NCI-H524 (cell line): ENCODE results near the gene GDPD5.

Source experiments
- DNase-seq, 2 experiments: peaks; one replicate each; lab custom pipeline; 2025; lab: John Stamatoyannopoulos, UW

The GDPD5 gene, protein sequence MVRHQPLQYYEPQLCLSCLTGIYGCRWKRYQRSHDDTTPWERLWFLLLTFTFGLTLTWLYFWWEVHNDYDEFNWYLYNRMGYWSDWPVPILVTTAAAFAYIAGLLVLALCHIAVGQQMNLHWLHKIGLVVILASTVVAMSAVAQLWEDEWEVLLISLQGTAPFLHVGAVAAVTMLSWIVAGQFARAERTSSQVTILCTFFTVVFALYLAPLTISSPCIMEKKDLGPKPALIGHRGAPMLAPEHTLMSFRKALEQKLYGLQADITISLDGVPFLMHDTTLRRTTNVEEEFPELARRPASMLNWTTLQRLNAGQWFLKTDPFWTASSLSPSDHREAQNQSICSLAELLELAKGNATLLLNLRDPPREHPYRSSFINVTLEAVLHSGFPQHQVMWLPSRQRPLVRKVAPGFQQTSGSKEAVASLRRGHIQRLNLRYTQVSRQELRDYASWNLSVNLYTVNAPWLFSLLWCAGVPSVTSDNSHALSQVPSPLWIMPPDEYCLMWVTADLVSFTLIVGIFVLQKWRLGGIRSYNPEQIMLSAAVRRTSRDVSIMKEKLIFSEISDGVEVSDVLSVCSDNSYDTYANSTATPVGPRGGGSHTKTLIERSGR

DNA sequence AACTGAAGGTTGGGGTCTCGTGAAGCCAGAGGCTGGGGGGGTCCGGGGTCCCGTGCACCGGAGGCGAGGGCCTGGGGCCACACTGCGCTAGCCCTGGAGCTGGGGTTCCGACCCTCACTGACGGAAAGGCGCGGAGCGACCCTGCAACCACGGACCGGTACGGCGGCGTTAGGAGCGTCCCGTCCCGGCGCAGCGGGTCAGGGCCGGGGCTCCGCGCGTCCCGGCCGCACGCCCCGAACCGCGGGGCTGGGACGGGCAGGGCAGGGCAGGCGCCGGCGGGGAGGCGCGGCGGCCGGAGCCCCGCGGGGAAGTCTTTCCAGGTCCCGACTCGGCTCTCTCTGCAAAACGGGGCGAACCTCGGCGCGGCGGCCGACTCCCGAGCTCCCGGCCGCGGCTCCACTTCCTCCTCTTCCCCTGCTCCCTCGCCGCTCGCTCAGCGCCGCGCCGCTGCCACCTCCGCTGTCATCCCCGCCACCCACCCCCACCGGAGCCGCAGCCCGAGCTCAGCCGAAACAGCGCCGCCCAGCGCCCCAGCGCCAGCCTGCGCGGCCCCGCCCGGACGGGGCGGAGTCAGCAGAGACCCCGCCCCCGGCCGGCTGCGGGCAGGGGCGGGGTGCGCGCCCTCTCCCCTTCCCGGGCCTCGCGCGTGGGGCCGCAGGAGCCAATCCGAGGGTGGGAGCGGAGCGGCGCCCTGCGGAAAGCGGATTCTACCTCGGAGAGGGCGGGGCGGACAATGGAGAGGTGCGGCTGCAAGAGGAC, at the start of gene GDPD5:
GDPD5 (minus strand) TSS at position 509 of the 759 bp plus-strand sequence. CDS start 48,206 bp downstream, outside the sequence.
- peak; percentile 67 to 88 for DNase-seq

DNA sequence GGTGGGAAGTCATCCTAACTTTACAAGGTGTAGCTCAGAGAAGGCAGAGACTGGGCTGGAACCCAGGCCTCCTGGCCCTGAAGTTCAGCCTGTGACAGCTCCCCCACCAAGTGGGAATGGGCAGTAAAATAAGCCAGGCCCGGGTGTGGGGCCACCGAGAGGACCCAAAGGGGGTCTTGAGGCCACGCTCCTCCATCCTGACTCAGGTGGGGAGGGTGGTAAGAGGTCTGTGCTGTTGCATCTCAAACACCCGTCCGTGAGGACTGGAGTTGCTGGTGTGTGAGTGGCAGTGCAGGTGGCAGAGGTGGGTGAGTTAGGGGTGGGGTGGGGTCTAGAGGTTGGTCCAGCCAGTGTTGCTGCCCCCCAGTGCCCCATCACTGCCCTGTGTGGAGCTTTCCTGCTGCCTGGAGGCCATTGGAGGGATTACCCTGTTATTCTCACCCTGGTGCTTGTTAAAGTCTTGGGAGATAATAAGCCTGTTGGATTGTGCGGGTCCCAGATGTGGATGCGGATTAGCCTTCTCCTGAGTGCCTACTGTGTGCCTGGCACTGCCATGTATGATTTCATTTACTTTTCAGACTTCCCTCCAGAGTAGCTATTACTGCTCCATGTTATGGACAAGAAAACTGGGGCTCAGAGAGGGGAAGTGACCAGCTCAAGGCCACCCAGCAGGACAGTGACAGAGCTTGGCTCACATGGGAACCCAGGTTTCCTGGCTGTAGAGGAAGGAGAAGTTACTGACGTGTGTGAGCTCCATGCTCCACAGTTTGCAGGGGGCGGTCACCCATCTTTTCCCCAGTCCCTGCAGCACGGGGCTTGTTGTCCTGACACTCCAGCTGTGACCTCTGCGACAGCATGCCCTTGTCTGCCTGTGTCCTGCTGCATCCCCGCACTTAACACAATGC, 49.2 kb upstream of the GDPD5 start:
- no peak for DNase-seq

DNA sequence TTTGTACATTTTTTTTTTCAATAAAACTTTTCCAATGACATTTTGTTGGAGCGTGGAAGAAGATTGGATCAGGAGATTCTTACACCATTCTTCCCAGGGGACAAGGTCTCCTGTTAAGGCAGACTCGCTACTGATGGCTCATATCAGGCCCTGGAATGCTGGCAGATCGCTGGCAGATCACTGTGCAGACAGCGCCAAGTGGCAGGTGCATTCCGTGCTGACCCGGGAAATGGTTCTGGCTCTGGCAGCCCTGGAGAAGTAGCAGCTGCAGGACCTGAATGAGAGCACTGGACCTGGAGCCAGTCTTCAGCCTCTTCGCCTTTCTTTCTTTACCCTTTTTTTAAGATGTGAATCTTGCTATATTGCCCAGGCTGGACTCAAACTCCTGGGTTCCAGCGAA, 47.0 kb upstream of the GDPD5 start:
- DNase-seq, result no peak

DNA sequence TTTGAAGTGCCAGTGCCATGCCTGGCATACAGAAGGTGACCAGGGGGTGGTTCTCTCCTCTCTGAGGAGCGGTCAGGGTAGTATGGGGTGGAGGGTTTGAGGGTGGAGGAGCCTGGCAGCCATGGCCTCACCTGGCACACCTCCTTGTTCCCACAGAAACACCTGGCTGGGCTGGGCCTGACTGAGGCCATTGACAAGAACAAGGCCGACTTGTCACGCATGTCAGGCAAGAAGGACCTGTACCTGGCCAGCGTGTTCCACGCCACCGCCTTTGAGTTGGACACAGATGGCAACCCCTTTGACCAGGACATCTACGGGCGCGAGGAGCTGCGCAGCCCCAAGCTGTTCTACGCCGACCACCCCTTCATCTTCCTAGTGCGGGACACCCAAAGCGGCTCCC, 45.9 kb upstream of the GDPD5 start:
- DNase-seq, result no peak

DNA sequence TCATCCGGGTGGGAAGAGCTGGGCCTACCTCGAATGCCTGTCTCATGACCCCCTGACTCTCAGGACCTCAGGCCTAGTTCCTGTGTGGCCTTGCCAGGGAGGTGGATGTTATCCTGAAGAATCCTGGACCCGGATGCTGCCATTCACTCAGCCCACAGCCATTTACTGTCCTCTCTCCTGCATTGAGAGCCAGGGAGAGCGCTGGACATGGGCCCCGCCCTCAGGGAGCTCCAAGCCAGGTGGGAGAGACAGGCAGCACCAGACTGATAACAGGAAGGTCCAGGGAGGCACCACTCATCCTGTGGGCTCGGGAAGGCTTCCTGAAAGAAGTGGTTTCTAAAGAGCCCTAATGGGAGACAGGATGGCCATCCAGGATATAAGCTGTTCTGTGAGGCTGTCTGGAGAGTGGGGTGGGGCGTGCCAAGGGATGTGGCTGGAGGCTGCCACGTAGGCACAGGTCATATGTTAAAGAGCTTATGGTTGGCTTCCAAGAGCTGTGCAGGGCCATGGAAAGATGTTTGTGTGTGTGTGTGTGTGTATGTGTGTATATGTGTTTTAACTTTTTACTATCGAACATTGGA, 44.9 kb upstream of the GDPD5 start:
- DNase-seq, result no peak

DNA sequence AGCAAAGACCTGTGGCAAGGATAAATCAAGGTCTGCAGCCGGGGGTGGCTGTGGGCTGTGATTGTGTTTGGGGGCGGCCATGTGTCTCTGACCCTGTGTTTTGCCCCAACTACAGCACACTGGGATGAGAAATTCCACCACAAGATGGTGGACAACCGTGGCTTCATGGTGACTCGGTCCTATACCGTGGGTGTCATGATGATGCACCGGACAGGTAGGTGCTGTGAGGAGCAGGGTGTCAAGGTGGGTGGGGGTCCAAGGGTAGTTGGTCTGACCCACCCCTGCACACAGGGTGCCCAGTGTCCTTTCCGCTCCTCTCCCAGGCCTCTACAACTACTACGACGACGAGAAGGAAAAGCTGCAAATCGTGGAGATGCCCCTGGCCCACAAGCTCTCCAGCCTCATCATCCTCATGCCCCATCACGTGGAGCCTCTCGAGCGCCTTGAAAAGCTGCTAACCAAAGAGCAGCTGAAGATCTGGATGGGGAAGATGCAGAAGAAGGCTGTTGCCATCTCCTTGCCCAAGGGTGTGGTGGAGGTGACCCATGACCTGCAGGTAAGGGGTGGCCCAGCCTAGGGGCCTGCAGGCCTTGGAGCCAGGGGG, 43.0 kb upstream of the GDPD5 start:
- DNase-seq, result no peak

DNA sequence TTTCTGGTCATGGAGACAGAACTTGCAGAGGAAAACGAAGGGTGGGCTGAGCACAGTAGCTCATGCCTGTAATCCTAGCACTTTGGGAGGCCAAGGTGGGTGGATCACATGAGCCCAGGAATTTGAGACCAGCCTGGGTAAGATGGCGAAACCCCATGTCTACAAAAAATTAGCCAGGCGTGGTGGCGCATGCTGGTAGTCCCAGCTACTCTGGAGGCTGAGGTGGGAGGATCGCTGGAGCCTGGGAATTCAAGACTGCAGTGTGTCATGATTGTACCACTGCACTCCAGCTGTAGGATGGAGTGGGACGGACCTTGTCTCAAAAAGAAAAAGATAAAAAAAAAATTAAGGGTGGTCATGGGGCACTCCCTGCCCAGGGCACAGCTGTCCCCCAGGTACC, 42.2 kb upstream of the GDPD5 start:
- no peak for DNase-seq

DNA sequence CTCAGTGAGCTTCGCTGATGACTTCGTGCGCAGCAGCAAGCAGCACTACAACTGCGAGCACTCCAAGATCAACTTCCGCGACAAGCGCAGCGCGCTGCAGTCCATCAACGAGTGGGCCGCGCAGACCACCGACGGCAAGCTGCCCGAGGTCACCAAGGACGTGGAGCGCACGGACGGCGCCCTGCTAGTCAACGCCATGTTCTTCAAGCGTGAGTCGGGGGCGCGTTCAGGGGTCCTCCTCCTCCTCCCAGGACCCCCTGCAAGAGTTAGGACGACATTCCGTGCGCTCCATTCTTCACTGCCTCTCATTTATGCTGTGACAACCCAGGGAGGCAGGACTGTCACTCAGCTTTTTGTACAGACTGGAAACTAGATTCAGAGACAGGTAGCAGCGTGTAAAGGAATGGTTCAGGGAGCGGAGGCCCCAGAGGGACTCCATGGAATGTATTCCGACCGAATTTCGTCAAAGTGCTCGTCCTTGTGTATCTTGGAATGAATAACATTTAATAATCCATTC, 41.1 kb upstream of the GDPD5 start:
- no peak for DNase-seq

DNA sequence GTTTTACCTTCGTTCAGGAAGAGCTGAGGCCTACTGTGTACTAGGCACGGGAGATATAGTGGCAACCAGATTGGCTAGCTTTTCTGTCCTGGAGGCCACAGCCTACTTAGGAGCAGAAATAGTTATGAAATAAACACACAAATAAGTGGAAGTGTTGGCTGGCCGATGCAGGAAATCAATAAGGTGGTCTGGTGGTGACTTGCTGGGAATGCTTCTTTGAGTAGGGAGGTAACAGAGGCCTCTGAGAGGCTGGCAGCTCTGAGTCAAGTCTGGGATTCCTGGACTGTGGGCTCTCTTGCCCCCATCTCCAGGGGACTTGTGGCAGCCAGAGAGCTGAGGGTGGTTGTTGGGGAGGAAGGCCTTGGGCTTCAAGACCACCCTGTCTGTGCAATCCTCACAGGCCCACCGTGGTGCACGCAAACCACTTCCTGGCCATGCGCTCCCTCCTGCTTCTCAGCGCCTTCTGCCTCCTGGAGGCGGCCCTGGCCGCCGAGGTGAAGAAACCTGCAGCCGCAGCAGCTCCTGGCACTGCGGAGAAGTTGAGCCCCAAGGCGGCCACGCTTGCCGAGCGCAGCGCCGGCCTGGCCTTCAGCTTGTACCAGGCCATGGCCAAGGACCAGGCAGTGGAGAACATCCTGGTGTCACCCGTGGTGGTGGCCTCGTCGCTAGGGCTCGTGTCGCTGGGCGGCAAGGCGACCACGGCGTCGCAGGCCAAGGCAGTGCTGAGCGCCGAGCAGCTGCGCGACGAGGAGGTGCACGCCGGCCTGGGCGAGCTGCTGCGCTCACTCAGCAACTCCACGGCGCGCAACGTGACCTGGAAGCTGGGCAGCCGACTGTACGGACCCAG, 40.4 kb upstream of the GDPD5 start:
- no peak for DNase-seq

DNA sequence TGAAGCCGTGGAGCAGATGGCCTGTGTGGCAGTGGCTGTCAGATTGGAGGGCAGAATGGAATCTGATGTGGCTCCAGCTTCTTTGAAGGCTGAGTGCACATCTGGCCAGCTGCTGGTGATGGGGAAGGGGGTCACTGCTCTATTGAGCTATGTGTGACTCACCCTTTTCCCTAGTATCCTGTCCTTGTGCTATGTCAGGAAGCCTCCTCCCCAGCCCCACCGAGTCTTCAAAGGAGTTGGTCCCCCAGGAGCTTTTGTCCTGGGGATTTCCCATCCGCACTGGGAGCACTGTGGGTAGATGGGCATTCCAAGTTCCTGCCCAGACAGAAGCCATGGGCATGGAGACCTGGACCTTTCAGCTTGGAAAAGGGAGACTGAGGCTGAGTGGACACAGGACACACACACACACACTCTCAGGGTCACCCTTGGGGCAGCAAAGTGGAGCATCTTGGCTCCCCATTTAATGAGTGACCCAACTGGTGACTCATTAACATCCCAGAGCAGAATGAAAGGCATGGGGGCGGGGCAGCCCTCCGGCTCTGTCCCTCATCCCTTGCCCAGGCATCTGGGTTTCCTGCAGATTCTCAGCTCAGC, 39.6 kb upstream of the GDPD5 start:
- DNase-seq, result no peak

DNA sequence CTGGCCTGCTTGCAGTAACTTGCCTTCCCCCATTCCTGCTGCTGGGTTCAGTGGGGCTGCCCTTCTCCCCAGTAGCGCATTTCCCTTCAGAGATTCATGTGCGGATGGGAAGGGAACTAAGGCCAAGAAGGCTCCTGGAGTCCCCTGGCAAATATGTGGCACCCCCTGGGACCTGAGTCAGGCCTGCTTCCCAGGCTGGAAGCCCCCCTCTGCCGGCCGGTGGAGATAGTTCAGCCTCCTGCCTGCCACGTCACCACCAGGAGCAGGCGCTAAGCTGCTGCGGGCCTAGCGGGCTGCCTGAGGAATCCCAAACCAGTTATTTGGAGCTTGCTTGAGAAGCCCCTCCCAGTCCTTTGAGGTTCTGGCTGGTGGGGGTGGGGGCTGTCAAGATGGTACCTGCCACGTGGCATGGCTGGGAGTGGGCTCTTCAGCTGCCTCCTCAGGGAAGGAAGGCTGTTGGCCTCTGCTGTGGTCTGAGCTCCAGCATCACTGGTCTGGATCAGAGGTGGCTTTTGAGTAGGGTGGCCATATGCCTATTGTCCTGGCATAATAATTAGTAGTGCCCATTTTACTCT, 38.3 kb upstream of the GDPD5 start:
- no peak for DNase-seq

DNA sequence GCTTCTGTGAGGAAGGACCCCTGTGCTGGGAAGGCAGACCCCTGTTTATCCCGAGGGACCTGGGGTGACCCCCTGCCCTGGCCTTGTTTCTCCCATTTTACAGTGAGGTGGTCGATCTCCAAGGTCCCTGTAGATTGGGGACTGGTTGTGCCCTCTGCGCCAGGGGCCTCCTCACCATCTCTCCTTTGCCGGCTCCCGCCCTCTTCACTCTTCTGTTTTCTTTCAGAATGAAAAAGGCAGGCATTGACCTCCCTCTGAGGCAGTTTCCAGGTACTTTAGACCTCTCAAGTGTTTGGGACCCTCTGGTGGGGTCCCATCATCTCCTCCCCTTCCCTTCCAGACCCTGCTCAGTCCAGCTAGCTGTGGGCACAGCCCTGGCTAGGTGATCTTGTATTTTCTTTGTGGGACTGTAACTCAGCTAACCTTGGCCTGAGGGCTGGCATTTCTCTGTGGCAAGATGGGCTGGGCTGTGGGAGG, 37.8 kb upstream of the GDPD5 start:
- no peak for DNase-seq

DNA sequence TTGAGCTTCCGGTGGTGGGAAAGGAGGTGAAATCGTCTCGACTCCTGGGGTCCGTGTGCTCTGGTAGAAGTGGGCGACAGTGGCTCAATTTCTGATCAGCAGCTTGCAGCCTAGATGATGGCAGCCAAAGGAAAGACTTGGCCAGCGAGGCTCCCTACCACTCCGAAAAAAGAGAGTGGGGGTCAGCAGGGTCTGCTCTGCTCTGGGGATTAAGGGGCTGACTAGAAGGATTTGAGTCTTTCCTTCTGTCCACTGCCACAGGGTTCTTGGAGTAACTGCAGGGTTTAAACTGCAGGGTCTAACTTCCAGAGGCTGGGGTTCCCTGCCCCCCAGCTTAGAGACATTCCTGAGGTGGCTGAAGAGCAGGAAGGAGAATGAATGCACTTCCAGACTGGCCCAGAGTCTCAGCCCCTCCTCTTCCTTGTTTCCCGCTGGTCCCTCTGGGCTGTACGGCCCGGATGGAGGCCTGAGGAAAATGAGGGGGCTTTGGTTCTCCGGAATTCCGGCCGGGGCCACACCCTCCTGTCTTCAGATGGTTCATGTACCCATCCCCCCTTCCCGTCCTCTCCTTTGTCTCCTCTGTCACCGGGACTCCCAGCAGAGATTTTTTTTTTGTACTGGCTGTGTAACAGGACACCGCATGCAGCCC, 37.2 kb upstream of the GDPD5 start:
- DNase-seq, result no peak

DNA sequence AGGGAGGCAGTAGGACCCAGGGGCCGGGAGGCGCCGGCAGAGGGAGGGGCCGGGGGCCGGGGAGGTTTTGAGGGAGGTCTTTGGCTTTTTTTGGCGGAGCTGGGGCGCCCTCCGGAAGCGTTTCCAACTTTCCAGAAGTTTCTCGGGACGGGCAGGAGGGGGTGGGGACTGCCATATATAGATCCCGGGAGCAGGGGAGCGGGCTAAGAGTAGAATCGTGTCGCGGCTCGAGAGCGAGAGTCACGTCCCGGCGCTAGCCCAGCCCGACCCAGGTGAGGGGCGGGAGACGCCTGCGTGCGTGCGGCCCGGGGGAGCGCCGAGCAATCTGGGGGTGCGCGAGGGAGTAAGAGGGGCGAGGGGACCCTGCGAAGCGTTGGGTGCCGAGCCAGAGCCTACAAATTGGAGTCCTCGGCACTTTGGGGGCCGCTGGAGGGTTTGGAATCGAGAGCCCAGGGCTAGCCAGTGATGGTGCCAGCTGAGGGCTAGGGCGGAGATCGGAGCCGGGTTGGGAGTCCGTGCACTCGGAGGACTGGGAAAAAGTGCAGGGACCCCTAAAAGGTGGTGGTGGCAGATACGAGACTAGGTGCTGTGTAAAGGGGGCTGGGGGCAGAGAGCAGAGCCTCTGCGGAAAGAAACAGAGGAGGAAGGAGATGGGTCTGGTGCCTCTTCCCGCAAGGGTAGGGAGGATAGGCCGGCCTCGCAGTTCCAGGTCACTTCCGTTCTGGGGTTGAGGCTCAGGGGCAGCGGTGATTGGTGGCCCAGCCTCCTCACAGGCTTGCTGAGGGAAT, 36.5 kb upstream of the GDPD5 start, which contains the start of gene SERPINH1:
SERPINH1 (plus strand) TSS at position 206 of the 788 bp plus-strand sequence. CDS start 4,097 bp downstream, outside the sequence.
- DNase-seq, result peak; percentile 42 to 78

DNA sequence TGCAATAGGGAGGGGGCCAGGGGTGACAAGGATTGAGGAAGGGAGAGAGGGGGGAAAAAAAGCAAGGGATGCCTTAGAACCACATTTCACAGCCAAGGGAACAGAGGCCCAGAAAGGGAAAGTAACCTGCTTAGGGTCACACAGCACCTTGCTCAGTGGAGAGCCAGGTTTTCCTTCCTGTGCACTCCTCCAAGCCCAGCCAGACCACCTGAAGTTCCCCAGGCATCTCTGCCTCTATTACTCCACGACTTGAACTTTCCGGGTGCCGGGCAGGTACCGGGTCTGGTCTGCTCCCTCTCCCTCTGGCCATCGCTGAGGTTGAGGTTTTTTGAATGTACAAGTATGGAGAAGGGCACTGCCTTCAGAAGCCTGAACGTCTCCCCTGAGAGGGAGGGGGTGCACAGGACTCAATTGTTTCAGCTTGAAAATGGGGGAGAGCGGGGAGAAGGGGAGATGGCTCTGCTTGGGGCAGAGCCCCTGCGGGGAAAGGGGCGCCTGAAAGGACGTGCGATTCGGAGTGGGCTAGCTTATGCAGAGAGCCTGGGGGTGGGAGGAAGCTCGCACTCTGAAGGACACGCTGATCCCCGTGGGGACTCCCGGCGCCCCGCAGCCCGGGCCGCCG, 35.8 kb upstream of the GDPD5 start:
- DNase-seq, result no peak

DNA sequence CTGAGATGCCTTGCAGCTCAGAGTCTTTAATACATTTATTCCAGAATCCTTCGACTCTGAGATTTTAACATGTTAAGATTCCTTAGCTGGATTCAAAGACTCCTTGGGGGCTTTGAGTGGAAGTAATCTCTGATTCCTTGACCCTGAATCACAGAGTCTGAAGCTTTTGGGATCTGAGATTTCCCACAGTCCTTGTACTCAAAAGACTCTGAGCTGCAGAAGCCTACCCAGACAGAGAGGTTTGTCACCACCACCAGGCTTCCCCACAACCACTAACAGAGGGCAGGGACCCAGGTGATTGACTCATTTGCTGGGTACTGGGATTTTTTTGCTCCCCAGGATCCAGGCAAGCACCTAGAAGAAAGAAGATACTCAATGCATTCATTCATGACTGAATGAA, 34.9 kb upstream of the GDPD5 start:
- no peak for DNase-seq
